CD4-positive, alpha-beta T cell treated with Interferon gamma for 1 hour (primary cell): ENCODE measurements around the gene RND2.
A peak's percentile ranks its signal among the peaks of the same experiment; 100 is the strongest.

Experiments
- DNase-seq: peaks from one replicate; pipeline ENCODE4 v3.0.0-alpha.2; 2020

Gene RND2

GRCh38 chr17:43006639-43007551 is 18.1 kb upstream of the RND2 start, which contains the start of gene IFI35:
Gene IFI35 (plus strand): TSS chr17:43006784. CDS start chr17:43006948, 164 bp downstream.
- peak; percentile 87 for DNase-seq

GRCh38 chr17:43010667-43011308 is 14.2 kb upstream of the RND2 start:
- DNase-seq = no peak

DNA sequence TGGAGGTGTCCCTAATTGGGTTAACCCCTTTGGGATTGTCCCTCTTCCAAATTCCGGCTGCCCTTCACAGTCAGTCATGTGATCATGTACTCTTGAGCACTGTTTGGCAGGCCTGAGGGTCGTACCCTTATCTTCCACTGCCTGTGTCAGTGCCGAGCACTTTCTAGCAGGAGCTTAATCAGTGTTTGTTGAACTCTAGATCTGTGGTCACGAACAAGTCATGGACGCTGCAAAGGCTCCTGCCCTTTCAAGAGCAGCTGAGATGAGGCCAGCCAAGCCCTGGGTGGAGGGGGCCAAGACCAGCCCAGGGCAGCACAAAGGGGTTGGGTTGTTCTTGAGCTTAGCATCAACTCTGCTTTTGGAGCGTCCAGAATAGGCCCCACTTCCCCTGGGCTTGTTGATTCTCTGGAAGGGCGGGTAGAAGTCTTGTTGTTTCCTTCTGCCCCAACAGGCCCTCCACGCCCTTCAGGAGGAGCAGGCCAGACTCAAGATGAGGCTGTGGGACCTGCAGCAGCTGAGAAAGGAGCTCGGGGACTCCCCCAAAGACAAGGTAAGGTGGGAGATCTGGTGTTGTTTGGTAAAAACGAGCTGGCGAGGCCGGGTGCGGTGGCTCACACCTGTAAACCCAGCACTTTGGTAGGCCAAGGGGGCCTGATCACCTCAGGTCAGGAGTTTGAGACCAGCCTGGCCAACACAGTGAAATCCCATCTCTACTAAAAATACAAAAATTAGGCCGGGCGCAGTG is 13.1 kb upstream of the RND2 start:
- no peak for DNase-seq

DNA sequence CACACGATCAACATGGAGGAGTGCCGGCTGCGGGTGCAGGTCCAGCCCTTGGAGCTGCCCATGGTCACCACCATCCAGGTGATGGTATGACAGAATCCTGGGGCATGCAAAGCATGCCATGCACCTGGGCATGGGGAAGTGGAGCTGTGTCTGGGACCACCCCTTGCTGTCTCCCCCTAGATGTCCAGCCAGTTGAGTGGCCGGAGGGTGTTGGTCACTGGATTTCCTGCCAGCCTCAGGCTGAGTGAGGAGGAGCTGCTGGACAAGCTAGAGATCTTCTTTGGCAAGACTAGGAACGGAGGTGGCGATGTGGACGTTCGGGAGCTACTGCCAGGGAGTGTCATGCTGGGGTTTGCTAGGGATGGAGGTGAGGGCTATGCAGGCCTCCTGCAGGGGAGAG is 11.7 kb upstream of the RND2 start:
- no peak for DNase-seq

- DNase-seq = no peak
Observed at GRCh38 chr17:43014020-43014648, 10.9 kb upstream of the RND2 start.

DNA sequence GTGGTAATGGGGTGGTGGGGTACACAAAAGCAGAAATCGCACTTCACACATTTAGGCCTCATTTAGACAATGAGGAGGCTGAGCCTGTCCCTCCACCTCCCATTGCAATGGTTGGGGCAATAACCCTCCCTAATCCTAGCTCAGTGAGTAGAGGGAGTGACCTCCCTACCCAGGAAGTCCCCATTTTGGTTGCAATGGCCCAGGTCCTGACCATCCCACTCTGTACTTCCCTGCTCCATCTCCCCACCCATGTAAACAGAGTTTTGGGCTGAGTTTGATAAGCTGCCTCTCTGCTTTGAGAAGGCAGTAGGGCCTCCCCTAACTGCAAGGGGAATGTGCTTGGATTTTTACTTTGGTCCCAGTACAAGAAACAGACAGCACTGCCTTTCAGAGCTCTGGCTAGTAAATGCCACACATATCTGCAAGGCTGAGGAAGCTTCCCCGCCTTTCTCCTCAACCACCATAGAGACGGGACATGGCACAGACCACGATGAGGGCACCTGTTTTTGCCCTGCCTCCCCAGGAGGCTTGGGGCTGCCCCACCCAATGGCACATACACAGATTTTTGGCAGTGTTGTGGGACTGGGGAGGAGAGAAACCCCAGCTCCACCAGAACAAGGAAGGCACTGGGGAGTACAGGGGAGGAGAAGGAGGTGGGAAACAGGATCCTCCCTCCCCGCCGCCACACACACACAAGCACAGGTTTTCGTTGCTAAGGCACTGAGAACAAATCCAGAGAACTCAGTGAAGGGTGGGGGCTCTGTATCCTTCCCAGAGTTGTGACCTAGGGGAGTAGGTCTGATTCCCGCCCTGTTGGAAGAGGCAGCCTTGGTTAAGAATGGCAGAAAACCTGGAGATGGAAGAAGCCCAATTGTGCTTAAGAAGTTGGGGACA is 10.1 kb upstream of the RND2 start:
- DNase-seq = no peak

GRCh38 chr17:43015579-43015978 is 9.5 kb upstream of the RND2 start:
- DNase-seq = no peak

GRCh38 chr17:43016216-43016615 is 8.8 kb upstream of the RND2 start:
- DNase-seq = no peak

DNA sequence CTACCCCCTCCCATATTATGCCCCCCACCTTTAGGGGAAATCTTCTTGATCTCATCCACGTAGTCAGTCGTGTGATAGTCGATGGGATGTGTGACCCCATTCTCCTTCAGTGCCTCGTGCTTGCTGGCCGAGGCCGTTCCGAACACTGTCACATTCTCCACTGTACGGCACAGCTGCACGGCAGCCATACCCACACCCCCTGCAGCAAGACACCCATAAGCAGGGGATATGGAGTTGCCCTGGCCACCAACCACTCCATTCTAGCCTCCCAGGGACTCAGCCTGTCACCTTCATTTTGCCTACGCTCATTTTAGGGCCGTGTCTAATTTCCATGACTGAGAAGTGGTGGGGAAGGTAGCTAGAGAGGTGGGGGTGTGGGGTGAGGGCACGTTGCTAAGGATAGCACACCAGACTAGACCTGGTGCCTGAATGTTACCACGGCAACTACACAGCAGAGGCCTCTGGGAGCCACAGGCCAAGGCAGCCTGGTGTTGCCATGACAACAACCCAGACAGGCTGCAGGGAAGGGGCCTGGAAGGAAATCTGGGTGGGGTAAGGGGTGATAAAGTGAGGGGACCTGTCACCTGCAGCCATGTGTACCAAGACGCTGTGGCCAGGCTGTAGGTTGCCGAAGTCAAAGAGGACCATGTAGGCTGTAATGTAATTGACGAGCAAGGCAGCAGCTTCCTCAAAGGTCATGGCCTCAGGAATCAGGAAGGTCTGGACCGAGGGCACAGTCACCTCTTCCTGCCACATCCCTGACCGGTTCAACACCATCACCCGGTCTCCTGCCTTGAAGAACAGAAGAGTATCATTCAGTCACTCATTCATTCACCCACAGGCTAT is 6.8 kb upstream of the RND2 start:
- DNase-seq = peak; percentile 63

DNA sequence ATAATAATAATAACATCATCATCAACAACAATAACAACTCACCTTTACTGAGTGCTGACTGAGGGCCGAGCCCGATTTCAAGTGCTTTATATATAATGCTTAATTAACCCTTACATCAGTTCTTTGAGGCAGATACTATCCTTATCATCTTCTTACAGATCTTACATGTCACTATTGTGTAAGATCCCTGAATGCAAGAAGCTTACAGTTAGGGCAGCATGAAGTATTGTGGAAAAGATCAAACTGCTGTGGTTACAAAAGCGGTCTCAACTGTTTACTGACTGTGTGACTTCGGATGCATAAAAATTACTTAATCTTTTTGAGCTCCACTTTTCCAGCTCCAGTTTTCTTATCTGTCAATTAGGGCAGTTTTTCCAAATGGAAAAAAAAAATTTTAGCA is 6.1 kb upstream of the RND2 start:
- DNase-seq = no peak

- no peak for DNase-seq
Observed at GRCh38 chr17:43019418-43019817, 5.6 kb upstream of the RND2 start.

DNA sequence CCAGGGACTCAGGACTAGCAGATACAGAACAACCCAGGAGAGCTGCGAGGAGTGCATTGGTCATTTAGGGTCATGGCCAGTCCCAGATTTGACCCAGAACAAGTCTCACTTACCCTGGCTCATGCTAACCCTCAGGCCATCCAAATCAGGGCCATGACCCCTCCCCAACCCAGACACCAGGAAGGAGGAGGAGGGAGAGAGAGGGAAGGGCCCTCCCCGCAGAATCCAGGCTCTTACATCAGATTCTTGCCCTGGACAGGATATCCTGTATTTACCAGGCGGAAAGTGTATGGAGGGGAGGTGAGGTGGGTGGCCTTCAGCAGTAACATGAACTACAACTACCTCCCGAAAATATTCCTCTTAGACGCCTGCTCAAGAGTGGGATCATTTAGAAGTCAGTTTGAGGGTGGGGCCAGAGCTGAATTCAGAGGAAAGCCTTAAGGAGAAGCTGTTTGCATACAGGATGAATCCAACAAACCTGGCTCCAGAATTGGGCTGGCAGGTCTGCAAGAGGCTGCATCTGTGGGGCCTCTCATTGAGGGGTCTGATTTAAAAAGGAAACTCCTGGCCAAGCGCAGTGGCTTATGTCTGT is 4.9 kb upstream of the RND2 start:
- no peak for DNase-seq

DNA sequence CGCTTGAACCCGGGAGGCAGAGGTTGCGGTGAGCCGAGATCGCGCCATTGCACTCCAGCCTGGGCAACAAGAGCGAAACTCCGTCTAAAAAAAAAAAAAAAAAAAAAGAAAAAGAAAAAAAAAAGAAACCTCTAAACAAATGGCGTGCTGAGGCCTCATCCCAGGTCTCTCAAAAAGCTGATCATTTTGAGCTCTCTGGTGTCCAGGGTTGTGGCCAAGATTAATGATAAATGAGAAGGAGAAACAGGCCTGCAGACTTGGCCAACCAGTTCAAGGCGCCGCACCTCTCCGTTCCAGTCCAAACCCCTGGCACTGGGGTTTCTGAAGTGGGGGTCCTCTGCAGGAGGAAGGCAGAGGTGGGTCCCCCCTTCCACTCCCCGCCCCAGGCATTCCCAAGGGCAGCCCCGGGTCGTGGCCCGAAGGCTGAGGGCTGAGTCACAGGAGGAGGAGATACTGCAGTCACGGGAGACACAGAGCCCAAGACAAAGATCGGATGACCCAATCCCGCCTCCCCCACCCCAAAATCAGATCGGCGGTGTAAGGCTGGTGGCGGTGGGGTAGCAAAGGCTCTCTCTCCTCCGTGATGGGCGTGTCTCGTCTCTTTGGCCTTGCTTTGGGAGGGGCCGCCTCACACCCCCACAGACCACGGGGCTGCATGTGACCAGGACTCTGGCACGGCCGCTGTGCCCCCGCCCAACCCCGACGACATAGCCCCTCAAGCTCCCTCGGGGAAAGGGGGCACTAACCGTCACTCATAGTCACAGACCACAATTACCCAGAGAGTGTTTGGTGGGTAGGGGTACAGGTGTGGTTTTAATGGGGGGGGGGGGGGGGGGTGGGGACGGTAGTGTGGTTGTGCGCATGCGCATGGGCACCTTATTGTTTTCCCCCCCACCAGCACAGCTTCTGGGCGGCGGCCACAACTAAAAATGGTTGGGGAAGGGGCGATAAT is 4.0 kb upstream of the RND2 start:
- DNase-seq = peak; percentile 39

- DNase-seq = peak; percentile 46
Observed at GRCh38 chr17:43021741-43022512, 3.1 kb upstream of the RND2 start, which contains the start of gene VAT1. Gene VAT1 (minus strand): TSS chr17:43022385. CDS start chr17:43022322, 63 bp downstream.

GRCh38 chr17:43025290-43025657 is 243 bp downstream of the RND2 start:
- no peak for DNase-seq

DNA sequence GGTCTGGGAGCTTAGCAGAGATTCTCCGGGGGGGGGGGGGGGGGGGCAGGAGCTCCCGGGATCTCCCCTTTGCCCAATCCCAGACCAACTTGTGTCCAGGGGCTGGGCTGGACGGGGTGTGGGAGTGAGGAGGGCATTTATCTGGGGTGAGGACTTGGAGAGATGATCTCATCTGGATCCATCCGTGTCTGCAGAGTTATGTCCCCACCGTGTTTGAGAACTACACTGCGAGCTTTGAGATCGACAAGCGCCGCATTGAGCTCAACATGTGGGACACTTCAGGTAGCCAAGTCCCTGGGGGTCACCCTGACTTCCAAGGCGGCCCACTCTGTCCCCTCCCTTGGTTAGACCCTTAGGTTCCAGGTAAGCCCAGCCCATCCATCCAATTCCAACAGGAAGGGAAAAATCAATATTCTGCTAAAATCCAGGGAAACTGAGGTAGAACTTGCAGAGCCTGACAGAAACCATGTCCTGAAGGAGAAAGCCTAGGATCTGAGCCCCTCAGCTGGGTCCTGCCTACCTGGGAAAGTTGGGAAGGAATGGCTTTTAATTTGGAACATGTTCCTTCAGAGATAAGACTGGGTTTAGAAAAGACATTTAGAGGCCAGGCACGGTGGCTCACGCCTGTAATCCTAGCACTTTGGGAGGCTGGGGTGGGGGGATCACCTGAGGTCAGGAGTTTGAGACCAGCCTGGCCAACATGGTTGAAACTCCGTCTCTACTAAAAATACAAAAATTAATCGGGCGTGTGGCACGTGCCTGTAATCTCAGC is 921 bp downstream of the RND2 start:
- no peak for DNase-seq

- no peak for DNase-seq
Observed at GRCh38 chr17:43026595-43026994, 1.6 kb downstream of the RND2 start.
